WTC11 (cell line): ENCODE results near the gene REN.

Experiments used
- GABPB1 ChIP-seq: sonication (generic); formaldehyde crosslinking; IDR thresholded peaks from 2 replicates; pipeline ENCODE4 v1.8.1; 2023; ENCODE audit warnings: mild to moderate bottlenecking, missing genetic modification reagents
- NFE2L1 ChIP-seq: sonication (generic); formaldehyde crosslinking; IDR thresholded peaks from 2 replicates; pipeline ENCODE4 v1.8.1; 2023; ENCODE audit warnings: missing genetic modification reagents
- NFYB ChIP-seq: sonication (generic); formaldehyde crosslinking; conservative IDR thresholded peaks from 2 replicates; pipeline ENCODE4 v1.8.0; 2022; ENCODE audit warnings: low read depth, missing genetic modification reagents
- TF ChIP-seq, protein P1 (sequence below): sonication (generic); formaldehyde crosslinking; IDR thresholded peaks from 2 replicates; pipeline ENCODE4 v1.8.1; 2023; ENCODE audit warnings: mild to moderate bottlenecking, missing genetic modification reagents, moderate library complexity

DNA sequence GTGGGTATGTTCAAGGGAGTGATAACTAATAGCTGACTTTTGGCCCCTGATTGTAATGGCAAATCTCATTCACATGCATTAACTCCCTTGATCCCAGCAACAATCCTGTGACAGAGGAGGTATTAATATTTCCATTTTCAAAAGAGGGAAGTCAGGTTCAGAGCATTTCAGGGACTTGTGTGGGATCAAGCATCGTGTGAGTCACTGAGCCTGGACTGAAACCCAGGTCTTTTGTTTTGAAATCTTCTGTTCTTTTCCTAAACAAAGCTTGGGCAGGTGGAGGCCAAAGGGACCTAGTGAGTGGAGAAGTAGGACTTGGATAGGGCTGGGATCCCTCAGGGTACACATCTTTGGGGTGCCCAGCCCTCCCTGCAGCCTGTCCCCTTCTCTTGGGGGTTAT is 52.2 kb downstream of the REN start:
- TF ChIP-seq NFYB (CRISPR knock-in tag) (no peak), GABPB1 (CRISPR knock-in tag) (no peak), NFE2L1 (CRISPR knock-in tag) (no peak)
- TF ChIP-seq, protein P1, sequence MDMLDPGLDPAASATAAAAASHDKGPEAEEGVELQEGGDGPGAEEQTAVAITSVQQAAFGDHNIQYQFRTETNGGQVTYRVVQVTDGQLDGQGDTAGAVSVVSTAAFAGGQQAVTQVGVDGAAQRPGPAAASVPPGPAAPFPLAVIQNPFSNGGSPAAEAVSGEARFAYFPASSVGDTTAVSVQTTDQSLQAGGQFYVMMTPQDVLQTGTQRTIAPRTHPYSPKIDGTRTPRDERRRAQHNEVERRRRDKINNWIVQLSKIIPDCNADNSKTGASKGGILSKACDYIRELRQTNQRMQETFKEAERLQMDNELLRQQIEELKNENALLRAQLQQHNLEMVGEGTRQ (CRISPR knock-in tag) = no peak
